GM10266 (cell line): ENCODE results near the gene STBD1.

Experiments used
- DNase-seq: peaks from one replicate; pipeline ENCODE4 v3.0.0; 2012; ENCODE audit errors: extremely low spot score
- TF ChIP-seq, protein P1 (sequence below): IDR thresholded peaks from 2 replicates; pipeline ENCODE4 v1.5.1; 2012; ENCODE audit warnings: mild to moderate bottlenecking, low read depth; ENCODE audit not compliant: control insufficient read depth, insufficient read depth; ENCODE audit errors: missing control alignments

Gene STBD1

DNA sequence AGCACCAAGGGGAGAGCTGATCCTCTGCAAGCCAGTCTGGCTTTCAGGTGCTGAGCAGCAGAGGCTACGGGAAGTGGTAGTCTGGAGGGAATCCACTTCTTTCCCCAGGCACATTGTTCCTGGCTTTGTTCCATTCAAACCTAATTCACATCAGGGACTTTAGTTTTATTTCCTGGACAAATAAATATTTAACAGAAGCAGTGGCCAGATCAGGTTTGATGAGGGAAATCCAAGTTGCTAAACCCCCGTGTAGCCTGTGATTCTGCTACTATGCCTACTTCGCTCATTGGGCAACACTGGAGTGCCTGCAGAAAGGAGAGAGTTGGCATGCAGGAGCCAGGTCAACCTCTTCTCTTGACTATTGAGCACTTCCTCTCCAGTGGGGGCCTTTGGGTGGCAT lies 13.8 kb upstream of the STBD1 start:
- DNase-seq, result no peak
- TF ChIP-seq, protein P1, sequence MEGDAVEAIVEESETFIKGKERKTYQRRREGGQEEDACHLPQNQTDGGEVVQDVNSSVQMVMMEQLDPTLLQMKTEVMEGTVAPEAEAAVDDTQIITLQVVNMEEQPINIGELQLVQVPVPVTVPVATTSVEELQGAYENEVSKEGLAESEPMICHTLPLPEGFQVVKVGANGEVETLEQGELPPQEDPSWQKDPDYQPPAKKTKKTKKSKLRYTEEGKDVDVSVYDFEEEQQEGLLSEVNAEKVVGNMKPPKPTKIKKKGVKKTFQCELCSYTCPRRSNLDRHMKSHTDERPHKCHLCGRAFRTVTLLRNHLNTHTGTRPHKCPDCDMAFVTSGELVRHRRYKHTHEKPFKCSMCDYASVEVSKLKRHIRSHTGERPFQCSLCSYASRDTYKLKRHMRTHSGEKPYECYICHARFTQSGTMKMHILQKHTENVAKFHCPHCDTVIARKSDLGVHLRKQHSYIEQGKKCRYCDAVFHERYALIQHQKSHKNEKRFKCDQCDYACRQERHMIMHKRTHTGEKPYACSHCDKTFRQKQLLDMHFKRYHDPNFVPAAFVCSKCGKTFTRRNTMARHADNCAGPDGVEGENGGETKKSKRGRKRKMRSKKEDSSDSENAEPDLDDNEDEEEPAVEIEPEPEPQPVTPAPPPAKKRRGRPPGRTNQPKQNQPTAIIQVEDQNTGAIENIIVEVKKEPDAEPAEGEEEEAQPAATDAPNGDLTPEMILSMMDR, result no peak

DNA sequence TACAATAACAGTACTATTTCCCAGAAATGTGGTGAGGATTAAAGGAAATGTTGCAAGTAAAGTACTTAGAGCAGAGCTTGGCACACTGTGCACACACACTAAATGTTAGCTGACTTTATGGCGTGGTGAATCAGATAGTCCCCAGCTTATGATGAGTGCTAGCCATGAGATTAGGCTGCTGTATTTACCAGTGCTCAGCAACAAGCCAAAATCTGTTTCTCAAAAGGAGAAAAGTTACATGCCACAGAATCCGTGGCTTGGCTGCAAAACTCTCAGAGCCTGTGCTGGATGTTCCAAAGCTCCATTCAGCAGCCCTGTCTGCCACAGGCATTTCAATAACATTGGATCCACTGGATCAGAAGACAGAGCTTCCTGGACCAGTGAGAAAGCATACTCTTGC lies 12.8 kb upstream of the STBD1 start:
- TF ChIP-seq, protein P1, result no peak
- no peak for DNase-seq

DNA sequence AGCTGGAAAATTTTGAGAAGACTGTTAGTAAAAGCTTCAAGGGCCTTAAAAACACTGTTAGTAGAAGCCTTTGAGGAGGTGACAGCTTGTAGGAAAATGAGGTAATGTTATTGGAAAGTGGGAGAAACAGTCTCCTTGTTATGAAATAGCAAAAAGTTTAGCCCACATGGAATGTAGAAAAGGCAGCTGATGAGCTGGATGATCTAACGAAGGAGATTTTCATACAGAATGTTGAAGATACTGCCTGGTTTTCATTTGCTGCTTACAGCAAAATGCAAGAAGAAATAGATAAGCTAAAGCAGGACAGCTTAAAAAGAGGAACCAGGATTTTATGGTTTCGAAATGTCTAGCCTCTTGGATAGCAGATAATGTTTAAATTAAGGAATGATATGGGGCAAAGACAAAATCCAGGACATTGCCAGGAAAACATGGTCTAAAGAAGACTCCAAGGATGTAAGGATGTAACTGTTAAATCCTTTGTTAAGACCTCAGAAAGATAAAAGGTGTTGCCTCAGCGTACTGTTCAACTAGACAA lies 10.2 kb upstream of the STBD1 start:
- TF ChIP-seq, protein P1, result no peak
- DNase-seq, result no peak

DNA sequence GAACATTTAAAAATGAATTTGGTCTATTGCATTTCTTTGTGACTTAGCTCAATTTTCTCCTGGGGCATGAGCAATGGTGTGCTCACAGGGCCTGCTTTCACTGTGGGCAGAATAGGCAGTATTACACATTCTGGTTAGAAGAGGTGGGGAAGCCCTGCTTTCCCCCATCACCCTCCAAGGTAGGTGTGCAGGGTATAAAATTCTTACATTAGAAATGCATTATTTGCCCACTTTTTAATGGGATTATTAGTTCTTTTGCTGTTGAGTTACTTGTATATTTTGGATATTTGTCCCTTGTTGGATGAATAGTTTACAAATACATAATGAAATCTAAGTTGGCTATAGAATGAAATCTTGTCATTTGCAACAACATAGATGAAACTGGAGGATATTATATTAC lies 8.3 kb upstream of the STBD1 start:
- no peak for DNase-seq
- TF ChIP-seq, protein P1, result no peak

DNA sequence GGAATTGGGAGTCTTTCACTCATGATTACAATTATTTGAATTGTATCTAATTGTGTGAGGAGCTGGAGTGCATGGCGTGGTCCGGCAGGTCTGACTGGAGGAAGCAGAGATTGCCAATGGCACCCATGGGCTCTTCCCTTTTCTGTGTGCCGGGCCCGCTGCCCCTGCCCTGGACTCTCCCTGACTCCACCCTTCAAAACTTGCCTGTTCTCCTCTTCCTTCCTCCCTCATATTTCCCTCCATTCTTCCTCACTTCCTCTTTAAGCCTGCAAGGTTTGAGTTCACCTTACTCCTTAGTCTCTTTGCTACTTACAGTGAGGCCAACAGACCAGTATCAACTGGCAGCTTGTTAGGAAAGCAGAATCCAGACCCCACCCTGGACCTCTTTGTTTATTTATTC lies 6.5 kb upstream of the STBD1 start:
- TF ChIP-seq, protein P1, result no peak
- DNase-seq, result no peak

DNA sequence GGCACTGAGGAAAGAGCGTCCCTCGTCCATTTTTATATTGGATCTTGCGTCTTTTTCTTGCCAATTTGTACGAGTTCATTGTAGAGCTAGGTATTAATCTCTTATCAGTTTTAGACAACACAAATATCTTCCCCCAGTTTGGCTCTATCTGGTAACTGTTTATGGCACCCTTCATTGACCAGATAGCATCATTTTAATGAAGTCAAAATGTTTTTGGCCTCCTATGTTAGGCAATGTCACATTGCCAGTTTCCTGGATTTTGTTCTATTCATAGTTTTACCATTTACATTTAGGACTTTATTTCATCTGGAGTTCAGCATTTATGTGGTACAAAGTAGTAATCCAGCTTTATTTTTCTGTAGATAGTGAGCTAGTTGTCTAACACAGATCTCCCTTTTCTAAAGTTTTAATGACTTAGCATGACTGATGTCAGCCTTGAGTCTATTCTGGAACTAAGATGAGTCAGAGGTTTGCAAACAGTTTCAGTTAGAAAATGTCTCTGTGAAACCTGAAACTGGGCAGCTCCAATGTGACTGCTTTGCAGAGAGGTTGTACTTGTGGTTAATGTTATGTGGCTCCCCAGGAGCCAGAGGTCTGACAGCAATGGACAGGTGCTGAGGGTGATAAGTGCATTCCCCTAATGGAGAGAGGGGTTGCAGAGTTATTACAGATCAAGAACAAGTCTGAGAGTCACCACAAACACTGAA lies 5.3 kb upstream of the STBD1 start:
- TF ChIP-seq, protein P1, result no peak
- DNase-seq, result peak; percentile 84

DNA sequence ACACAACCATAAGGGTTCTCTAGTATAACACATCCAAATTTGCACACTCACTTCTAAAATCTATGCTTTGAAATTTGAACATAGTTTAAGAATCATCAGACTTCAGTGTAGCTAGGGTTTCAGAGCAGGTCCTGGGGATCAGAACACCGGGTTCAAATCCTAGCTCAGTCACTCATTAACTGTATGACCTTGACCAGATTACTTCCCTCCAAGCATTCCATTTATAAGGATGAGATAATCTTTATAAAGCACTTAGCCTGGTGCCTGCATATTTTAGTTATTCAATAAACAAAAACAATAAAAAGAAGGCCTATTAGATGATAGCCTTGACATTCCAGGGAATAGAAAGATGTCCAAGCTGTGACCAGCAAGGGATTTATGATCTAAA lies 4.8 kb upstream of the STBD1 start:
- no peak for DNase-seq
- TF ChIP-seq, protein P1, result no peak
